CD14-positive monocyte (primary cell): ENCODE data around the gene ASRGL1. TPM values are rescaled to one million over a fixed set of nuclear protein-coding genes. Genes with fewer than 3 reads are reported as not detected.

Experiments used
- DNase-seq, 3 donors: peaks; one replicate each; pipeline ENCODE4 v3.0.0-alpha.2; 2011 to 2022
- H2AFZ ChIP-seq: 2 replicates; pipeline ENCODE4 v1.6.0; 2012; ENCODE audit warnings: mild to moderate bottlenecking, low read depth, low read length, inconsistent platforms; ENCODE audit not compliant: insufficient read depth, poor library complexity, severe bottlenecking
- H3K27ac ChIP-seq, 2 donors: 1 replicate in 1 of 2; 2 replicates in 1 of 2; pipeline ENCODE4 v1.5.1; 2012 to 2013; ENCODE audit warnings: low read length in 2 of 2, control low read depth in 1 of 2, inconsistent platforms in 1 of 2, low read depth in 1 of 2, mild to moderate bottlenecking in 1 of 2
- H3K27me3 ChIP-seq, 2 donors: one replicate each; pipeline versions ENCODE4 v1.6.0 to v1.6.1; 2011 to 2013; ENCODE audit warnings: low read length in 2 of 2; ENCODE audit not compliant: control insufficient read depth in 2 of 2, insufficient read depth in 2 of 2
- H3K36me3 ChIP-seq, 2 donors: replicated peaks in 1 of 2; 1 replicate in 1 of 2; 2 replicates in 1 of 2; pipeline versions ENCODE4 v1.5.1 to v1.6.1; 2012 to 2013; ENCODE audit warnings: low read length in 2 of 2, control low read depth in 1 of 2, inconsistent platforms in 1 of 2, mild to moderate bottlenecking in 1 of 2; ENCODE audit not compliant: insufficient read depth in 2 of 2, control insufficient read depth in 1 of 2
- H3K4me1 ChIP-seq, 2 donors: 1 replicate in 1 of 2; 2 replicates in 1 of 2; pipeline versions ENCODE4 v1.5.1 to v1.6.1; 2012 to 2013; ENCODE audit warnings: low read length in 2 of 2, control low read depth in 1 of 2, inconsistent platforms in 1 of 2, mild to moderate bottlenecking in 1 of 2, moderate library complexity in 1 of 2; ENCODE audit not compliant: insufficient read depth in 2 of 2, control insufficient read depth in 1 of 2
- H3K4me2 ChIP-seq: replicated peaks from 2 replicates; pipeline ENCODE3; 2012; ENCODE audit warnings: low read length, moderate library complexity, mild to moderate bottlenecking; ENCODE audit not compliant: poor library complexity, severe bottlenecking; ENCODE audit errors: extremely low read depth
- H3K4me3 ChIP-seq, 3 experiments: fragments of 200-600 bp in 1 of 3; sonication (generic) in 1 of 3; replicated peaks in 1 of 3; 1 replicate in 2 of 3; 2 replicates in 1 of 3; pipeline ENCODE4 v1.5.1; 2011 to 2013; ENCODE audit warnings: low read length in 3 of 3, mild to moderate bottlenecking in 3 of 3, control low read depth in 2 of 3, low read depth in 2 of 3, inconsistent platforms in 1 of 3, moderate library complexity in 1 of 3
- H3K79me2 ChIP-seq: 2 replicates; pipeline ENCODE4 v1.6.0; 2012; ENCODE audit warnings: mild to moderate bottlenecking, control low read depth, inconsistent platforms, low read length, moderate library complexity; ENCODE audit not compliant: insufficient read depth
- H3K9ac ChIP-seq: 2 replicates; pipeline ENCODE4 v1.6.0; 2017; ENCODE audit warnings: low read length, mild to moderate bottlenecking; ENCODE audit not compliant: insufficient read depth, poor library complexity, severe bottlenecking
- H3K9me3 ChIP-seq, 2 donors: replicated peaks in 1 of 2; 1 replicate in 1 of 2; 2 replicates in 1 of 2; pipeline versions ENCODE4 v1.5.1 to v1.6.1; 2012 to 2013; ENCODE audit warnings: low read length in 2 of 2, control low read depth in 1 of 2; ENCODE audit not compliant: control insufficient read depth in 1 of 2, insufficient read depth in 1 of 2
- H4K20me1 ChIP-seq: 2 replicates; pipeline ENCODE4 v1.6.0; 2012; ENCODE audit warnings: mild to moderate bottlenecking, low read length, control low read depth, moderate library complexity; ENCODE audit not compliant: insufficient read depth
- H3K27ac Mint-ChIP-seq, 7 donors: one replicate each; pipeline ENCODE4 v1.8.0; 2020; ENCODE audit warnings: mild to moderate bottlenecking in 7 of 7, mixed read lengths in 7 of 7, moderate library complexity in 6 of 7, inconsistent platforms in 2 of 7
- H3K27me3 Mint-ChIP-seq, 3 donors: one replicate each; pipeline ENCODE4 v1.8.0; 2021 to 2022; ENCODE audit warnings: low read depth in 3 of 3, mild to moderate bottlenecking in 3 of 3, mixed read lengths in 3 of 3, moderate library complexity in 3 of 3, inconsistent platforms in 1 of 3
- H3K36me3 Mint-ChIP-seq, 2 donors: one replicate each; pipeline ENCODE4 v1.8.0; 2020; ENCODE audit warnings: mixed read lengths in 2 of 2, inconsistent platforms in 1 of 2, mild to moderate bottlenecking in 1 of 2
- H3K4me1 Mint-ChIP-seq: one replicate; pipeline ENCODE4 v1.8.0; 2020; ENCODE audit warnings: mild to moderate bottlenecking, mixed read lengths
- H3K4me3 Mint-ChIP-seq, 2 donors: one replicate each; pipeline ENCODE4 v1.8.0; 2020; ENCODE audit warnings: mild to moderate bottlenecking in 2 of 2, mixed read lengths in 2 of 2, moderate library complexity in 1 of 2
- H3K9me3 Mint-ChIP-seq, 7 donors: one replicate each; pipeline ENCODE4 v1.8.0; 2020 to 2022; ENCODE audit warnings: mixed read lengths in 7 of 7, mild to moderate bottlenecking in 6 of 7, moderate library complexity in 6 of 7, inconsistent platforms in 2 of 7
- WGBS: methylation state at CpG from one replicate; pipeline ENCODE4 v1.1.5; 2013; ENCODE audit warnings: missing lambda C conversion rate; ENCODE audit not compliant: insufficient coverage; 5-methylcytosine and 5-hydroxymethylcytosine counted together
- intact Hi-C, 2 donors: fragments of 100-400 bp; cut with micrococcal nuclease; formaldehyde crosslinking; loops; one replicate each; pipeline versions ENCODE4 v1.15.0 to v1.15.1; 2023
- polyA plus RNA-seq, 3 donors: library from polyadenylated mRNA; depleted of rRNA in 1 of 3; unstranded in 2 of 3; stranded (reverse) in 1 of 3; fragments of 300-500 nt in 2 of 3; fragments of >200 nt in 1 of 3; fragmentation: Illumina TruSeq in 2 of 3; gene quantifications; 1 replicate in 2 of 3; 2 replicates in 1 of 3; pipeline ENCODE4 v1.2.3, GENCODE V29; 2012 to 2021
- TF ChIP-seq, protein P1 (sequence below): fragments of 200-600 bp; IDR thresholded peaks from one replicate; pipeline ENCODE4 v1.8.0; 2022; ENCODE audit warnings: antibody characterized with exemption, mild to moderate bottlenecking

ASRGL1 gene
- polyA plus RNA-seq, 3 donors = 22.3 to 57.8 (median 50.6) TPM

GRCh38 chr11:62404901-62405300, 67.7 kb downstream of the ASRGL1 start:
- intact Hi-C loops = no loop called here

GRCh38 chr11:62406034-62406433, 68.8 kb downstream of the ASRGL1 start:
- TF ChIP-seq, protein P1, sequence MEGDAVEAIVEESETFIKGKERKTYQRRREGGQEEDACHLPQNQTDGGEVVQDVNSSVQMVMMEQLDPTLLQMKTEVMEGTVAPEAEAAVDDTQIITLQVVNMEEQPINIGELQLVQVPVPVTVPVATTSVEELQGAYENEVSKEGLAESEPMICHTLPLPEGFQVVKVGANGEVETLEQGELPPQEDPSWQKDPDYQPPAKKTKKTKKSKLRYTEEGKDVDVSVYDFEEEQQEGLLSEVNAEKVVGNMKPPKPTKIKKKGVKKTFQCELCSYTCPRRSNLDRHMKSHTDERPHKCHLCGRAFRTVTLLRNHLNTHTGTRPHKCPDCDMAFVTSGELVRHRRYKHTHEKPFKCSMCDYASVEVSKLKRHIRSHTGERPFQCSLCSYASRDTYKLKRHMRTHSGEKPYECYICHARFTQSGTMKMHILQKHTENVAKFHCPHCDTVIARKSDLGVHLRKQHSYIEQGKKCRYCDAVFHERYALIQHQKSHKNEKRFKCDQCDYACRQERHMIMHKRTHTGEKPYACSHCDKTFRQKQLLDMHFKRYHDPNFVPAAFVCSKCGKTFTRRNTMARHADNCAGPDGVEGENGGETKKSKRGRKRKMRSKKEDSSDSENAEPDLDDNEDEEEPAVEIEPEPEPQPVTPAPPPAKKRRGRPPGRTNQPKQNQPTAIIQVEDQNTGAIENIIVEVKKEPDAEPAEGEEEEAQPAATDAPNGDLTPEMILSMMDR = no peak
- no peak overlapping the region for H3K4me2 ChIP-seq
- no peak overlapping the region for H3K27ac Mint-ChIP-seq
- H3K27ac ChIP-seq = no peak overlapping the region
- H3K9me3 ChIP-seq = no peaks in the 10 kb centered on the region
- H3K4me3 Mint-ChIP-seq = no peak overlapping the region
- H3K4me3 ChIP-seq = no peak overlapping the region
- H3K27me3 Mint-ChIP-seq = peaks cover 0 to 1% (median 0%) of the 10 kb centered on the region in 3 donors
- H2AFZ ChIP-seq = no peak overlapping the region
- peaks cover 16 to 18% of the 10 kb centered on the region in 2 donors for H3K4me1 ChIP-seq
- intact Hi-C loops = no loop called here
- H4K20me1 ChIP-seq = no peaks in the 10 kb centered on the region
- no CpG with 5 or more reads among the region's 4 CpGs for WGBS
- H3K4me1 Mint-ChIP-seq = peaks cover 18% of the 10 kb centered on the region
- no peak overlapping the region for H3K9ac ChIP-seq
- H3K79me2 ChIP-seq = no peaks in the 10 kb centered on the region
- peaks cover 0 to 2% (median 0%) of the 10 kb centered on the region in 7 donors for H3K9me3 Mint-ChIP-seq
- H3K27me3 ChIP-seq = no peaks in the 10 kb centered on the region
- H3K36me3 Mint-ChIP-seq = peaks cover 4 to 18% of the 10 kb centered on the region in 2 donors
- no peak for DNase-seq
- H3K36me3 ChIP-seq = no peaks in the 10 kb centered on the region

More at GRCh38 chr11:62404901-62405300, 67.7 kb downstream of the ASRGL1 start:
- Histone ChIP-seq H3K9me3 (no peaks in the 10 kb centered on the region), H3K9ac (no peak overlapping the region), H3K27me3 (no peaks in the 10 kb centered on the region), H3K4me1 (peaks cover 16 to 18% of the 10 kb centered on the region in 2 donors), H3K79me2 (no peaks in the 10 kb centered on the region), H2AFZ (no peak overlapping the region), H3K27ac (no peak overlapping the region), H3K4me2 (no peak overlapping the region), H3K4me3 (no peak overlapping the region), H3K36me3 (no peaks in the 10 kb centered on the region), H4K20me1 (no peaks in the 10 kb centered on the region)
- Mint-ChIP-seq H3K4me3 (no peak overlapping the region), H3K27me3 (peaks cover 0 to 1% (median 0%) of the 10 kb centered on the region in 3 donors), H3K4me1 (peaks cover 18% of the 10 kb centered on the region), H3K9me3 (peaks cover 0 to 2% (median 0%) of the 10 kb centered on the region in 7 donors), H3K36me3 (peaks cover 2 to 13% of the 10 kb centered on the region in 2 donors), H3K27ac (no peak overlapping the region)
- WGBS = 90% methylated on average over 4 of the region's 5 CpGs
- TF ChIP-seq, protein P1 = no peak
- DNase-seq = no peak
